ENCODE measurements around the gene CACNA2D3. TPM values are rescaled to one million over a fixed set of nuclear protein-coding genes. Genes with fewer than 3 reads are reported as not detected.

CACNA2D3 gene
- total RNA-seq, 2 experiments from 2014 or later = not detected

- no peak overlapping the region for H2AFZ ChIP-seq (ENCODE audit: low read length)
- no peaks in the 10 kb centered on the region for H3K79me2 ChIP-seq (ENCODE audit: insufficient read depth, low read depth, low read length)
- intact Hi-C loops (cut with micrococcal nuclease; ENCODE audit: unreplicated experiment) = no loop called here
- H4K20me1 ChIP-seq (ENCODE audit: insufficient read depth, low read length) = no peaks in the 10 kb centered on the region
- ChIA-PET POLR2A (no interaction called here), CTCF (ENCODE audit: unreplicated experiment) (interaction anchor here (0.6 kb wide), 1 partner anchor 67 kb away, joined by 3 read pairs; no protein-coding TSS in a partner anchor)
- H3K4me1 ChIP-seq (ENCODE audit: insufficient read depth, low read length, poor library complexity, severe bottlenecking) = no peaks in the 10 kb centered on the region
- DNase-seq (ENCODE audit: low spot score) = no peak
- H3K36me3 ChIP-seq (ENCODE audit: insufficient read depth, low read length) = no peaks in the 10 kb centered on the region
- no peak overlapping the region for H3K4me3 ChIP-seq (ENCODE audit: low read depth, low read length, poor library complexity, severe bottlenecking)
- no peak for TF ChIP-seq EZH2phosphoT487 (IDR thresholded peaks at IDR 0.05; ENCODE audit: borderline replicate concordance, low read depth, low read length)
- TF ChIP-seq, protein P1, sequence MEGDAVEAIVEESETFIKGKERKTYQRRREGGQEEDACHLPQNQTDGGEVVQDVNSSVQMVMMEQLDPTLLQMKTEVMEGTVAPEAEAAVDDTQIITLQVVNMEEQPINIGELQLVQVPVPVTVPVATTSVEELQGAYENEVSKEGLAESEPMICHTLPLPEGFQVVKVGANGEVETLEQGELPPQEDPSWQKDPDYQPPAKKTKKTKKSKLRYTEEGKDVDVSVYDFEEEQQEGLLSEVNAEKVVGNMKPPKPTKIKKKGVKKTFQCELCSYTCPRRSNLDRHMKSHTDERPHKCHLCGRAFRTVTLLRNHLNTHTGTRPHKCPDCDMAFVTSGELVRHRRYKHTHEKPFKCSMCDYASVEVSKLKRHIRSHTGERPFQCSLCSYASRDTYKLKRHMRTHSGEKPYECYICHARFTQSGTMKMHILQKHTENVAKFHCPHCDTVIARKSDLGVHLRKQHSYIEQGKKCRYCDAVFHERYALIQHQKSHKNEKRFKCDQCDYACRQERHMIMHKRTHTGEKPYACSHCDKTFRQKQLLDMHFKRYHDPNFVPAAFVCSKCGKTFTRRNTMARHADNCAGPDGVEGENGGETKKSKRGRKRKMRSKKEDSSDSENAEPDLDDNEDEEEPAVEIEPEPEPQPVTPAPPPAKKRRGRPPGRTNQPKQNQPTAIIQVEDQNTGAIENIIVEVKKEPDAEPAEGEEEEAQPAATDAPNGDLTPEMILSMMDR (conservative IDR thresholded peaks at IDR 0.05; ENCODE audit: low read length) = no peak
- H3K9me3 ChIP-seq (ENCODE audit: low read length) = no peaks in the 10 kb centered on the region
- no TSS peak for BruUV-seq (replicated peaks)
- H3K9me2 ChIP-seq (ENCODE audit: insufficient read depth, low read length) = no peaks in the 10 kb centered on the region
- H3K4me2 ChIP-seq (ENCODE audit: low read length) = no peak overlapping the region
- no peak overlapping the region for H3K27ac ChIP-seq (ENCODE audit: low read depth, low read length, poor library complexity, severe bottlenecking)
These were observed 115.6 kb downstream of the CACNA2D3 start for GRCh38 chr3:54237788-54238502.

DNA sequence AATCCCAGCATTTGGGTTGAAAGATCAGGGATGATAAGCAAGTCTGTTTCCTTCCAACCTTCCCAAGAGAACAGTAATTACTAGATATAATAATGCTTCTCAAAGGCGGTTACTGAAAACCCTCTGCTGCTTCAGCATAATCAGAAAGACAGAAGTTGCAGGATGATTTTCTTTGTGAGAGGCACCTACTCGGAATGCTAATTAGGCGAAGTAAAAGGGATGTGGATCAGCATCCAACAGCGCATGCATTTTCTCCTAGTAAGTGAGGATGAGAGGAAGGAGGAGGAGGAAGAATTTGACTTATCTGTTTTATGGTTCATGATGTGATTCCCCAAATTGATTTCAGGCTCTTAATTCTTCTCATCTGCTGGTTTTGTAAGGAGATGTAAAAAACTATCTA lies 118.0 kb downstream of the CACNA2D3 start:
- ChIA-PET CTCF (ENCODE audit: unreplicated experiment) (no interaction called here), POLR2A (no interaction called here)
- Histone ChIP-seq H3K4me1 (ENCODE audit: insufficient read depth, low read length, poor library complexity, severe bottlenecking) (no peaks in the 10 kb centered on the region), H3K36me3 (ENCODE audit: insufficient read depth, low read length) (no peaks in the 10 kb centered on the region), H3K79me2 (ENCODE audit: insufficient read depth, low read depth, low read length) (no peaks in the 10 kb centered on the region), H3K27ac (ENCODE audit: low read depth, low read length, poor library complexity, severe bottlenecking) (no peak overlapping the region), H3K9me2 (ENCODE audit: insufficient read depth, low read length) (no peaks in the 10 kb centered on the region), H3K4me3 (ENCODE audit: low read depth, low read length, poor library complexity, severe bottlenecking) (no peak overlapping the region), H4K20me1 (ENCODE audit: insufficient read depth, low read length) (no peaks in the 10 kb centered on the region), H3K4me2 (ENCODE audit: low read length) (no peak overlapping the region), H3K9me3 (ENCODE audit: low read length) (no peaks in the 10 kb centered on the region), H2AFZ (ENCODE audit: low read length) (no peak overlapping the region)
- no TSS peak for BruUV-seq (replicated peaks)
- intact Hi-C loops (cut with micrococcal nuclease; ENCODE audit: unreplicated experiment) = no loop called here
- TF ChIP-seq, protein P1 (conservative IDR thresholded peaks at IDR 0.05; ENCODE audit: low read length) = no peak
- no peak for TF ChIP-seq EZH2phosphoT487 (IDR thresholded peaks at IDR 0.05; ENCODE audit: borderline replicate concordance, low read depth, low read length)
- no peak for DNase-seq (ENCODE audit: low spot score)
